NCI-H82 (cell line): ENCODE data around the gene LRP1B.

Experiments used
- DNase-seq: peaks from one replicate; lab custom pipeline; 2025; lab: John Stamatoyannopoulos, UW

Gene LRP1B

GRCh38 chr2:141591787-141592186, 539.0 kb downstream of the LRP1B start:
- DNase-seq = no peak

- DNase-seq = no peak
Observed at GRCh38 chr2:141590620-141591019, 540.2 kb downstream of the LRP1B start.

GRCh38 chr2:141589314-141589713, 541.5 kb downstream of the LRP1B start:
- DNase-seq = no peak

GRCh38 chr2:141586985-141587384, 543.8 kb downstream of the LRP1B start:
- DNase-seq = no peak

GRCh38 chr2:141582213-141582612, 548.6 kb downstream of the LRP1B start:
- no peak for DNase-seq

GRCh38 chr2:141579071-141579470, 551.7 kb downstream of the LRP1B start:
- DNase-seq = no peak

GRCh38 chr2:141570474-141571131, 560.2 kb downstream of the LRP1B start:
- peak; percentile 89 for DNase-seq

GRCh38 chr2:141569941-141570340, 560.9 kb downstream of the LRP1B start:
- no peak for DNase-seq

GRCh38 chr2:141565597-141565996, 565.2 kb downstream of the LRP1B start:
- DNase-seq = no peak

GRCh38 chr2:141560723-141561122, 570.1 kb downstream of the LRP1B start:
- no peak for DNase-seq

GRCh38 chr2:141557329-141558095, 573.3 kb downstream of the LRP1B start:
- no peak for DNase-seq

- no peak for DNase-seq
Observed at GRCh38 chr2:141555876-141556470, 574.8 kb downstream of the LRP1B start.

GRCh38 chr2:141554810-141555209, 576.0 kb downstream of the LRP1B start:
- DNase-seq = peak; percentile 81

- DNase-seq = no peak
Observed at GRCh38 chr2:141534666-141535362, 596.0 kb downstream of the LRP1B start.

- DNase-seq = no peak
Observed at GRCh38 chr2:141529659-141530058, 601.2 kb downstream of the LRP1B start.

- DNase-seq = no peak
Observed at GRCh38 chr2:141528990-141529389, 601.8 kb downstream of the LRP1B start.

- DNase-seq = no peak
Observed at GRCh38 chr2:141526760-141527159, 604.1 kb downstream of the LRP1B start.

- DNase-seq = no peak
Observed at GRCh38 chr2:141524777-141525176, 606.0 kb downstream of the LRP1B start.

- no peak for DNase-seq
Observed at GRCh38 chr2:141523199-141523598, 607.6 kb downstream of the LRP1B start.

- no peak for DNase-seq
Observed at GRCh38 chr2:141522702-141523101, 608.1 kb downstream of the LRP1B start.

GRCh38 chr2:141522048-141522447, 608.8 kb downstream of the LRP1B start:
- DNase-seq = no peak

GRCh38 chr2:141519906-141520305, 610.9 kb downstream of the LRP1B start:
- DNase-seq = no peak
